ENCODE measurements around the gene CCNB2.

- TF ChIP-seq LEF1 (IDR thresholded peaks at IDR 0.05; ENCODE audit: borderline replicate concordance) (no peak), SP1 (IDR thresholded peaks at IDR 0.05) (no peak), ZNF384 (IDR thresholded peaks at IDR 0.05) (no peak)
These were observed 47.9 kb downstream of the CCNB2 start for GRCh38 chr15:59152694-59153450.
